HG03159 (cell line): ENCODE results near the gene FLNC.

Experiments used
- ATAC-seq: cut with Tn5 transposase; IDR thresholded peaks from one replicate; pipeline ENCODE4 v1.9.1; 2021; ENCODE audit warnings: mild to moderate bottlenecking, moderate library complexity; ENCODE audit not compliant: unreplicated experiment

FLNC gene

DNA sequence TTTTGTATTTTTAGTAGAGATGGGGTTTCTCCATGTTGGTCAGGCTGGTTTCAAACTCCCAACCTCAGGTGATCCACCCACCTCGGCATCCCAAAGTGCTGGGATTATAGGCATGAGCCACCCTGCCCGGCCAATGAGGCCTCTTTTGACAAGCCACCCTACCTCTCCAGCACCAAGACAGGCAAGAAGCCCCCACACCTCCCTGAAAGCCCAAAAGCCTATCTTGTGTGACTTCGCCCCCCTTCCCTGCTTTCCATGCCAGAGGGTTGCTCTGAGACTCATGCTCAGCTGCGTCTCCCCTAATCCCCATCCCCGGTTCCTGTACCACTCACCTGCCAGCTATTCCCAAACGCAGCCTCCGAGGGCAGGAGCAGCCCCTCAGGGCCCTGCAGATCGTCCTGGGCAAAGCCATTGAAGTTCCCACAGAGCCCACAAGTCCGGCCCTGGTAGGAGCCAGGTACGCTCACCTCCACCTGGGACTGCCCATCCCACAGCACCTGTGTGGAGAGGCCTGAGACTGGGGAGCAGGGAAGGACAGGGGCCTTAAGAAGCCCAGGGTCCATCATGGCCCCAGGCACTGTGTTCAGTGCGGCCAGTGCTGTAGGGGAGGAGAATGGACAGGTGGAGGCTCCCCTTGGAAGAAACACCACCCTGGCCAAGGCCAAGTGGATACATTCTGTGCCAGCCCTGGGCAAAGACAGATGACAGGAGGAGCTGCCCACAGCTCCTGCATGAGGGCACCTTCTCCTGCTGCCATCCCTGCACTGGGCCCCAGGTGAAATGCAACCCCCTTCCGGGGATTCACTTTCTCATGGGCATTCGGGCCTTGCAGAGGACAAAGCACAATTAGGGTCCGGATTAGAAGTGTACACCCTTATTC lies 48.3 kb downstream of the FLNC start:
- ATAC-seq = no peak

DNA sequence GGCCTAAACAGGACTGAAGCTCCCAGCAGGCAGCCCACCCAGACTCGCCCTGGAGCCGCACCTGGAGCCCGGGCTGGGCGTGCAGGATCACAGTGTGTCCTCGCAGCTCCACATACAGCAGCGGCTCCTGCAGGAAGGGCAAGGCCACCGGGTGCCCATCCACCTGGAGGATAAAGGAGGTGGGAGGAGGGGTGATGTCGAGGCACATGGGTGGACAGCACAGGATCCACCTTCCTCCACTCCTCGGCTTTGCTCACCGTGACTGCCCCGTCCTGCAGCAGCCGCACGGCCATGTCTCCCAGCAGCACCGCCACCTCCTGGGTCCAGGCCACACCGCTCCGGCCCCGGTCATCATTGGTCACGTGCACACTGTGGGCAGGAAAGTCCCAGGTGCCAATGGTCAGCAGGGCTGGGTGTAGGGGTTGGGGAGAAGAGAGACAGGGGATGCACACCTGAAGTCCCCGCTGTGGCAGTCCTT lies 49.3 kb downstream of the FLNC start:
- ATAC-seq = no peak

DNA sequence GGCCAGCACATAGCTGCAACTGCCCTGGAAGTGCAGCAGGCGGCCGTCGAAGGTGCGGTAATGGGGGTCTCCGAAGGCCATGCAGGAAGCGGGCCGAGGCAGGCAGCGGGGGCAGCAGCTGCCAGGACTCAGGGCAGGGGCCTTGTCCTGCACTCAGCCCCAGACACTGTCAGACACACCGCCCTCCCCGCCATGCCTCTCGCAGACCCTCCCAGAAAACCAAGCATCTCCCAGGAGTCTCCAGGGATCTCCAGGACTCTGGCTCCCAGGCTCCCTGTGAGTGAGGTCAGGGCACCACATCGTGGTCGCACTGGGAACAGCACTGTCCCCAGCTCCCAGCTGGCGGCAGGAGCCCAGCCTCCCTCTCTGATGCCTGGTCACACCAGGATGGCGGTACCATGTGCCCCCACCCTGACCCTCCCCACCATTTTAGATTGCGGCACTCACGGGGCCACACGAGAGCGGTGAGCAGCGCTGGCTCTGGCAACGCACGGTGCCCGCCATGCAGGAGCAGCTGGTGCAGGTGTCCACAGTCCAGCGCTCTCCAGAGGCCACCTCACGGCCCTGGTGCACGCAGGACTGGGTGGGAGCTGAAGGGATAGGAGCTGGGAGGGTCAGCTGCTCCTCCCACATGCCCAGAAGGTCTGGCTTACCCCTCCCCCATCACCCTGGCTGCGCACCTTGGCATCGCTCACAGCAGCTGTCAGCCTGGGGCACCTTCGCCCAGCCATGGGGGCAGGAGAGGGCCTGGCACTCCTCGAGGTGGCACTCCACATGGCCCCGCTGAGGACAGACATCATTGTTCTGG lies 49.9 kb downstream of the FLNC start:
- no peak for ATAC-seq

DNA sequence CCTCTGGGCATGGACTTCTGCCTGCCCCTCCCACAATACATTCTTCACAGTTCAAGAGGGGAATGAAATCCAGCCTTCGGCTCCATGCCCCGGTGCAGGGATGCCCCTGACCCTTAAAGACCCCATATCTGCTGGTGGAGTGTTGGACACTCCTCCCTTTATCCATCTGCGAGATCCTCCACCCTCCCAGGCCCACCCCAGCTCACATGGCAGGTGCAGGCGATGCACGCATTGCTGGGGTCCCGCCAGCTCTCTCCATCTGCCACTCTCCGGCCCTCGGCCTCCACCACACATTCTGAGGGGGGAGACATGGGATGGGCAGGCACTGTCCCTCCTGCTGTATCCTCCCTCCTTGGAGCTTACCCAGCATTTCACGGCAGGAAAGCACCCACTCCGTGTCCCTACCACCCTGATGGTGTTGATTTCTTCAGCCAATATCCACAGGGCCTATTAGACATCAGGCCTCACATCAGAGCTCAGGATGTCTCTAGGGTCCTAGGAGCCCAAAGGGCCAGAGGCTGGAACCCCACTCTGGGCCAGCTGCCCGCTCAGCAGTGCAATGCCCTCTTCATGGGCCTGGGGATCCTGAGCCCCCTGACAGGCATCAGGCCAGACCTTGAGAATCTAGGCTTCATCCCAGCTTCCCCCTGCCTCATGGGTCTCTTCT lies 50.7 kb downstream of the FLNC start:
- no peak for ATAC-seq

DNA sequence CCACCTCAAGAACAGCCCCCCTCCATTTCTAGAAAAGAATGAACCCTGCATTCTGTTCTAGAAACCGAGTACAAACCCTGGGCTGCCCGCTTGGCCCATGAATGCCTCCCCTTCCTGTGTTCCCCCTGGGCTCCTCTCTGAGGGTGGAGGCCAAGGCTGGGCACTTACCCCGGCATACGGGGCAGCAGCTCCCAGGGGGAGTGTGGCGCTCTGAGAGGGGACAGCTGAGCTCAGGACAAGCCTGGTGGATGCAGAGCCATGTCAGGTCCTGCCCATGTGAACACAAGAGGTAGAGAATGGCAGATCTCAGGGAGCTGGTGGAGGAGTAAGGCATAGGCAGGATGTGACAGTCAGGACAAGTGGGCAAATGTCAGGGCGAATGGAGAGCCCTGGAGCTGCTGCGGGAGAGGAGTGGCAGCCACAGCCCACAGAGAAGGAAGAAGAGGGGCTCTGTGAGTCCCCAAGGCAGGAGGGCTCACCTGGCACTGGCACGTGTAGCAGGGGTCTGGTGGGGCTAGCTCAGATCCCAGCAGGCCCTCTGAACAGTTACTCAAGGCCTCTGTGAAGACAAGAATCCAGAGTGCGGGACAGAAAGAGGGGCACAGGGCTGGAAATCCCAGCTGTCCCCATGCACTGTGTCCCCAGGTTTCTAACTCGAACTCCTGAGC lies 51.4 kb downstream of the FLNC start:
- ATAC-seq = no peak

DNA sequence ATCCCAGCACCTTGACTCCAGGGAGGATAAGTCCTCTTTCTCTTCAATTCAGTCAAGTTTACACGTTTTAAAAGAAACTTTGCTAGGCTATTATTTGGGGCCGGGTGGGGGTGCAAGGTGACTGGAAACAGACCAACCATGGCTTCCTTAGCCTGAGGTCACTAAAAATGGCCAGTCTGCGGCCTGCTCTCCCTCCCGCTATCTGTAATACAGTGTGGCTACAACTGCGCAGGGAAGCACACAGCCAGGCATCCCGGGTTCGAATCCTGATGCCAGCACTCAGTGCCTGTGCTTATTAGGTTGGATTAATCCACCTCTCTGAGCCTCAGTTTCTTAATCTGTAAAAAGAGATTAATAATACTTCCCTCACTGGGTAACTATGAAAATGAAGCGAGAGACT lies 51.9 kb downstream of the FLNC start:
- no peak for ATAC-seq

DNA sequence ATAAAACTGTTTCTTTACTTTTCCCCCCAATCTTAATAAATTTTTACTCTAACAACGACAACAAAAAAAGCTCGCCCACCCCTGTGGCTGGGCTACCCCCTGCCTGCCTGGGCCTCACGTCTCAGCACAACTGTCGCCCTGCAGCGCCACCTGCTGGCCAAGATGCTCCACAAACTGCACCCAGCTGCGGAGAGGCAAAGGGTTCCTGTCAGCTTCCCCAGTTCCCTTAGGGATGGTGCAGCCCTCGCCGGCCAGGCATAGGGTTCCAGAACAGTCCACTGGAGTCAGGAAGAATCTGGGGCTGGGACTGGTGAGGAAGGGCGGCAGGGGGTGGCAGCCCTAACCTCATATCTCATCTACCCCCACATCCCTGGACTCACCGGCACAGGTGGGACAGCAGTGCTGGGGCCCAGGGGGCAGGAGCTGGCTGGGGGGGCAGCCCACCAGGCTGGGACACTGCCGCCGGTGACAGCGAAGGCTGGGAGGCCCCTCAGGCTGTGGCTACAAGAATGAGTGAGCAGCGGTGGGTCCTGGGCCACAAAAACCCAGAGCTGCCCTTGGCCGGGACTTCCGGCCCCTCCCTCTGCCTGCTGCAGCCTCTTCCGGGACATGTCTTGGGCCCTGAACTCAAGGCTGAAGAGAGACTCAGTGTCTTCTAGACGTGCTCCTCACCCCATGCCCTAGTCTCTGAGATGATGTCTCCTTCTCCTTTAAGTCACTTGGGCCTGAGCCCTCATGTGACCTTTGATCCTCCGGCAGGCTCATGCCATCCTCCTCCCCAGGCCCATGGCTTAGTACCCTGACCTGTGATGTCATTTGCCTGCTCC lies 53.6 kb downstream of the FLNC start:
- ATAC-seq = peak; percentile 77

DNA sequence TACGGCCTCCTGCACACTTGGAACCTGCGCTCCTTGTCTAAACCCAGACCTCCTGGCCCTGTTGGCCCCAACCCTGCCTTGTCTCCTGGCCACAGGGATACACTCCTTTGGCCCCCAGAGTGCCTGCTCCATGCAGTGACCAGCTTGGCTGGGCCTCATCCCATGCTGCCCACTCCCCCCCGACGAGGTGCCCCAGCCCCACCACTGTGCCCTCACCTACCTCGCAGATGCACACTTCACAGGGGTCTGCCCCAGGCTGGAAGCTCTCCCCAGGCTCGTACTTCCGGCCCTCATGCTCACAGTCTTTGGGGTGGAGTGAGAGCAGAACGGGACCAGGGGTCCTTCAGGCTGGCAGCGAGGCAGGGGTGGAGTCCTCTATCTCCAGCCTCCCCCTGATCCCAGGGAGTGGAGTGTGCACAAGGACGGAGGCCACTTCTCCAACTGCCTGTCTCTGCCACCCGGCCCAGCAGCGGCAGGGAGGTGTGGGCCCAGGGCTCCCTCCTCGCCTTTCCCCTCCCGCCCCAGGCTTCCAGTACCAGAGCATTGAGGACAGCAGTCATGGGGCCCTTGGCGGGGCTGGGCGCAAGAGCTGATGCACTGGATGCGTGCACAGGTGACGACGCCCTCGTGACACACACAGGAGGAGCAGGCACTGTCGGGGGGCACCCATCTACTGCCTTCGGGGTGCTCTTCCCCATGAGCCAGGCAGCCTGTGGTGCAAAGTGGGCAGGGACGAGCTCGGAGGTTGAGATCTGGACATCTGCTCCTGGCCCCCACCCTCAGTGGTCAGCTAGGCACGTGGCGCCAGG lies 54.6 kb downstream of the FLNC start:
- ATAC-seq = no peak

DNA sequence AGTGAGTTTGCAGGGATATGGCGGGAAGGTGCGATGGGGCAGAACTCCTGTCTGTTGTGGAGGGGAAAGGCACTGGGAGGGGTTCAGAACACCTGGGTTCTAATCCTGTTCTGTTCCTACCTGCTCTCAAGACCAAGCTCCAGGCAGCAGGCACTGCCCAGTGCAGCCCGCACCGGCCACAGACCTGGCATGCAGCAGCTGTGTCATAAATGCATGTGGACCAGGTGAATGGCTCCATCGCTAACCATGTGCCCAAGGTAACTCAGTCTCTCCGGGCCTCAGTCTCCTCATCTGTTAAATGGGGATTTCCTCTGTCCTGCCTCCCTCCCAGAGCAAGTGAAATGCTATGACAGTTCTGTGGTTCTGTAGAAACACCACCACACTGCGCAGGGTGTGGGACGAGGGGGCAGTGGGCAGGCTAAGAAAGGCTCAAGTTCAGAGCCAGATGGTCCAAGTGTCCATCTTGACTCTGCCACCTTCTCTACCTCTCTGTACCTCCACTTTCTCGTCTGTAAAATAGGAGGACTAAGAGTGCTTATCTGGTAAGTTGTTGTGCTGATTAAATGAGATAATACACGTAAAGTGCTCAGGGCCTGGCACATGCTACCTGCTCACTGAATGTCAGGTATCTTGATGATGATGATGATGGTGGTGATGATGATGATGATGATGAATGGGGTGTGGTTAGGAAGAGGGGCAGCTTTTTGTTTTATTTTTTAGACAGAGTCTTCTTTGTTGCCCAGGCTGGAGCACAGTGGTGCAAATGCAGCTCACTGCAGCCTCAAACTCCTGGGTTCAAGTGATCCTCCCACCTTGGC lies 55.4 kb downstream of the FLNC start:
- ATAC-seq = no peak

DNA sequence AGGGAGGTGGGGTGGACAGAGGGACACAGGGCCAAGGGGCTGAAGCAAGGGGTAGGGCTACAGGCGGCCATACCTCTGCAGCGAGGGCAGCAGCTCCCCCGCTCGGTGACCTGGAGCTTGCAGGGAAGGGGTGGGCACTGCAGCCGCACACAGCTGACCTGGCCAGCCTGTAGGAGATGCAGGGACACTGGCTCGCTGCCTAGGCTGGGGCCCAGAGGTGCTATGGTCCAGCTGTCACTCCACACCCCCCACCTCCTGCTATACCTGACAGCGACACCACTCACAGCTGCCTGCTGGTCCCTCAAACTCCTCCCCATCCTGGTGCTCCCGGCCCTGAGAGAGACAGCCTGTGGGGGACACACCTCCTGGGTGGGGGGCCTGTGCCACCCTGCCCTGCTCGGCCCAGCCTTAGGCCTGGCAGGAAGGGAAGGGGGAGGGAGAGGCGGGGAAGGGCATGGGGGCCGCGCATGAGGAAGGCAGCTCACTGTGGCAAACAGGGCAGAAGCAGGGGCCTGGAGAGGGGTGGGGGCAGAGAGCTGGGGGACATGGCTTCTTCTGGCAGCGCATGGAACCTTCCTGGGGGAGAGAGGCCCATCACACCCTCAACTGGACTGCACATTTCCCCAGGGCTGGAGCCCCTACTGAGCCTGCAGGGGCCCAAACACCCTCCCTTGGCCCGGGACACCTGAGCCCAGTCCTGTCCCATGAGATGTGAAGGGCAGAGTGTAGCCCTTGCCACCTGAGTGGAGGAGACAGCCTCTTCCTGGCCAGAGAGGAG lies 56.4 kb downstream of the FLNC start:
- no peak for ATAC-seq

DNA sequence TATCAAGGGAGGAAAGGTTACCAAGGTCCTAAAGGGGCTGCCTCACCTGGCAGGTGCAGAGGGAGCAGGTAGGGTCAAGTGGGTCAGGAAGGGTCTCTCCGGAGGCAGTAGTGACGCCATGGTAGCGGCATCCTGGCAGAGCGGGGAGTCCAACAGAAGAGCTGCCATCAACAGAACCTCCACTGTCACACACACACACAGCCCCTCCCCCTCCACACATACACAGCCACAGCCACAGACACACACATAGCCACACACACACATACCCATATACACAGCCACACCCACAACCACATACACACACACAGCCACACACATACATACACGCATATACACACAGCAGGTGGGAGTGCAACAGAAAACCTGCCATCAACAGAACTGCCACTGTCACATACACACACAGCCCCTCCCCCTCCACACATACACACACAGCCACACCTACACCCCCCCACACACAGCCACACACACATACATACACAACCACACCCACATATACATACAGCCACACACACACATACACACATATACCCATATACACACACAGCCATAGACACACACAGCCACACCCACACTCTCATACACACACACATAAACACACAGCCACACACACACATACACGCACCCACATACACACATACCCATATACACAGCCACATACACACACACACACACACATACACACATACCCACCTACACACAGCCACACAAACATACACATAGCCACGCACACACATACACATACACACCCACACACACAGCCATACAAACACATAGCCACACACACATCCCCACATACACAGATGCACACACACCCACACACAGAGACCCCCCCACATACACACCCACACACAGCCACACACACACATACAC lies 57.2 kb downstream of the FLNC start:
- no peak for ATAC-seq

DNA sequence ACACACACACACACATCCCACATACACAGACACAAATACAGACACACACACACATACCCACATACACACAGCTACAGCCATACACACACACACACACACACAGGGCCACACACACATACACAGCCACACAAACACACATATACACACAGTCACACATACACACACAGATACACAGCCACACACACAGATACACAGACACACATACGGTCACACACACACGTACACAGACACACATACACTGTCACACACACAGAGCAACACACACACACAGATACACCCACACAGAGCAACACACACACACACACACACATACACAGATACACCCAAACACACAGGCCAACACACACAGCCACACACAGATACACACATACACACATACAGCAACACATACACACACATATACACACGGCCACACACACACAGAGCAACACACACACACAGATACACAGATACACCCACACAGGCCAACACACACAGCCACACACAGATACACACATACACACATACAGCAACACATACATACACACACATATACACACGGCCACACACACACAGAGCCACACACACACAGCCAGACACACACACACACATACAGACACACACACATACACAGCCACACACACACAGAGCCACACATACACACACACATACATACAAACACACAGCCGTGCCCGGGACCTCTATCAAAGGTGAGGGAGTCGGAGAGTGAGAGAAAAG lies 58.0 kb downstream of the FLNC start:
- ATAC-seq = no peak

DNA sequence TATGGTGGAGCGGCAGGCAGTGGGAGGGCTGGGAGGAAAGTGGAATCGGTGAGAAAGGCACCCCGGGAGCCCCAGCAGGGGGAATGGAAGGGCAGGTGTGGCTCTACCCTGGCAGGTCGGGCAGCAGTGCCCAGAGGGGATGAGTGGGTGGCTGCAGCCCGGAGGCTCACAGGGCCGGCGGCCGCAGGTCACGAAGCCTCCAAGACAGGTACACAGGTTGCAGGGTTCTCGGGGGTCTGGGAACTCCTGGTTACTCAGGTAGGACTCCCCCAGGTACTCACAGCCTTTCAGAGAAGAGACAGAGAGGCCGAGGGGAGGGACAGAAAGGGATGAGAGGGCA lies 58.5 kb downstream of the FLNC start:
- no peak for ATAC-seq

DNA sequence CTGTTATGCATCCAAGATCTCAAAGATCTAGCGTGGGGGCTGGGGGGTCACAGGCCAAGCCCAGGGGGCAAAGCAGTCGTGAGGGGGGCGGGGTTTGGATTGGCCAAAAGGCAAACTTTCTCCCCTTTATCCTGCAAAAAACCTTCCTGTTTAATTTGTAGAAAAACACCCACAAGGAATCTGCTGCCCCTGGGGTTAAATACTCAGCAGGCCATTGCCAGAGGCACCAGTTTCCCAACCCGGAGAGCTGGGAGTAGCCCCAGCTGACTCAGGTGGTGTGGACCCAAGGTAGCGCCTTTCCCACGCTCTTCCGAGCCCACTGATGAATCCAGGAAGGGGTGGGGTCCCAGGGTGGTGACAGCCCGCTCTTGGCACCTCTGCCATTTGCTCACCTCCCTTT lies 58.9 kb downstream of the FLNC start:
- no peak for ATAC-seq

DNA sequence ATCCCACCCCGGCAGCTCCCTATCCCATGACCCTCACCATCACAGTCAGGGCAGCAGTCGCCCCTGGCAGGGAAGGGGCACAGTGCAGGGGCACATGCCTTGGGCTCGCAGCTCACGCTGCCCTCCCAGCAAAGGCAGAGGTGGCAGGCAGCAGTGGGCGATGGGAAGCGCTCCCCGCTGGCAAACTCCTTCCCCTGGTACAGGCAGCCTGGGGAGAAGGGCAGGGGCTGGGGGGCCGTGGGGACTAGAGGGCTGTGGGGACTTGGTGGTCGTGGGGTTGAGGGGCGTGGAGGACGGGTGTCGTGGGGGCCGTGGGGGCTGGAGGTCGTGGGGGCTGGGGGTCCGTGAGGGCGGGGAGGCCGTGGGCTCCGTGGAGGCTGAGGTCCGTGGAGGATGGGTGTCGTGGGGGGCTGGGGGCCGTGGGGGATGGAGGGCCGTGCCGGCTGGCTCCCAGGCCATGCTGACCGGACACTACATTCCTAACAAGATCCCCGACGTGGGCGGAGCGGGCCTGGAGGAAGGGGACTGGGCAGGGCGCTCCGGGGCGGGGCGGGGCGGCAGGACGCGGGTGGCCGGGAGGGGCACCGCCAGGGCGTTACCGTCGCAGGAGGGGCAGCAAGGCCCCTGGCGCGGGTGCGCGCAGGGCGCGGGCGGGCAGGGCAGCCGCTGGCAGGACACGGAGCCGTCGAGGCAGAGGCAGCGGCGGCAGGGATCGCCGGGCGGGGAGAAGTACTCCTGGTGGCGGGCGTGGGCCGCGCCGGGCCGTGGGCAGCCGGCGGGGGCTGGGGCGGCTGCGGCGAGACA lies 60.3 kb downstream of the FLNC start:
- ATAC-seq = no peak
